ENCODE measurements around the gene TDRD15.

The TDRD15 gene

GRCh38 chr2:21163213-21163612, 39.4 kb downstream of the TDRD15 start:
- H3K27me3 Mint-ChIP-seq = no peaks in the 10 kb centered on the region
- H3K4me1 Mint-ChIP-seq = no peaks in the 10 kb centered on the region
- DNase-seq = no peak
- no peaks in the 10 kb centered on the region for H3K36me3 Mint-ChIP-seq
- peaks cover 3% of the 10 kb centered on the region for H3K9me3 Mint-ChIP-seq
- CTCF ChIA-PET = no interaction called here
- H3K4me3 Mint-ChIP-seq = no peak overlapping the region
- no peak overlapping the region for H3K27ac Mint-ChIP-seq

DNA sequence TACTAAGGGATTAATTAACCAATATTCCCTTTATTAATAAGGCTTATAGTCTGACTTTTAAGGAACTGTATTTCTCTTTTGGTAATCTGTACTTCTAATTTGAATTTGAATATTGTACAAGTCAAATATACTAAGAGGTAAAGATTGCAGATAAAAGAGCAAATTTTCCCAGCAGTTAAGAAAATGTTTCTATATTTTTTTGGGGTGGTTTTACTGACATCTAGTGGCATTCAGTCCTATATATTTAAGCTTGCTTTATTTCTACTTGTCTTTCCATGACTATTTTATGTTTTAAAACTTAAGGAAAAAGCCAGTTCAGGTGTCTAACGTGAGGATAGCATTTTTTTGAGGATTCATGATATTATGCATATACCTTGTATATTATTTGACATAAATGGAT, 41.6 kb downstream of the TDRD15 start:
- no peak for DNase-seq
- Mint-ChIP-seq H3K4me3 (no peak overlapping the region), H3K9me3 (peaks cover 3% of the 10 kb centered on the region), H3K27ac (no peak overlapping the region), H3K4me1 (no peaks in the 10 kb centered on the region), H3K27me3 (no peaks in the 10 kb centered on the region), H3K36me3 (no peaks in the 10 kb centered on the region)
- CTCF ChIA-PET = no interaction called here

- CTCF ChIA-PET = no interaction called here
- no peak overlapping the region for H3K27ac Mint-ChIP-seq
- no peaks in the 10 kb centered on the region for H3K27me3 Mint-ChIP-seq
- no peaks in the 10 kb centered on the region for H3K4me1 Mint-ChIP-seq
- H3K36me3 Mint-ChIP-seq = no peaks in the 10 kb centered on the region
- DNase-seq = no peak
- no peaks in the 10 kb centered on the region for H3K9me3 Mint-ChIP-seq
- no peak overlapping the region for H3K4me3 Mint-ChIP-seq
Observed at GRCh38 chr2:21175895-21176646, 52.3 kb downstream of the TDRD15 start.

- H3K4me3 Mint-ChIP-seq = no peak overlapping the region
- H3K36me3 Mint-ChIP-seq = no peaks in the 10 kb centered on the region
- H3K27me3 Mint-ChIP-seq = no peaks in the 10 kb centered on the region
- no peaks in the 10 kb centered on the region for H3K4me1 Mint-ChIP-seq
- CTCF ChIA-PET = no interaction called here
- H3K9me3 Mint-ChIP-seq = peaks cover 4% of the 10 kb centered on the region
- DNase-seq = no peak
- no peak overlapping the region for H3K27ac Mint-ChIP-seq
Observed at GRCh38 chr2:21181957-21182356, 58.2 kb downstream of the TDRD15 start.

DNA sequence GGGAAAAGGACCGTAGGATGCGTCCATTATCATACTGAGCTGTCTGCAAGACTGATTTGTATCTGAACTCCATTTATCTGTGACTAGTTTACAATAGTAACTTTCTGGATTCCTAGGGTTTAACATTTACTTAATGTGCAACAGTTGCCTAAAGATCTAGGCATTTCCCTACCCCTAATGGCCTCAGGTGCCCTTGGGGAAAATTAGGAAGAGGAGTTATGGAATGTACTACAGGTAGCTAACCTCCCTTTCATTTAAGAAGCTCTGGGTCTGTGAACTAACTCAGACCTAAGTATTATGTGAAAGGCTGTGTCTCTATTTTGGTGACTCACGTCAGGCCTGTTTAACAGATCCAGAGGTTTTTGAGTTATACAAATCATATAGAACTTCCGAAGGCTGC, 59.5 kb downstream of the TDRD15 start:
- DNase-seq = no peak
- CTCF ChIA-PET = no interaction called here
- Mint-ChIP-seq H3K36me3 (no peaks in the 10 kb centered on the region), H3K27me3 (no peaks in the 10 kb centered on the region), H3K9me3 (peaks cover 4% of the 10 kb centered on the region), H3K4me3 (no peak overlapping the region), H3K4me1 (no peaks in the 10 kb centered on the region), H3K27ac (no peak overlapping the region)

DNA sequence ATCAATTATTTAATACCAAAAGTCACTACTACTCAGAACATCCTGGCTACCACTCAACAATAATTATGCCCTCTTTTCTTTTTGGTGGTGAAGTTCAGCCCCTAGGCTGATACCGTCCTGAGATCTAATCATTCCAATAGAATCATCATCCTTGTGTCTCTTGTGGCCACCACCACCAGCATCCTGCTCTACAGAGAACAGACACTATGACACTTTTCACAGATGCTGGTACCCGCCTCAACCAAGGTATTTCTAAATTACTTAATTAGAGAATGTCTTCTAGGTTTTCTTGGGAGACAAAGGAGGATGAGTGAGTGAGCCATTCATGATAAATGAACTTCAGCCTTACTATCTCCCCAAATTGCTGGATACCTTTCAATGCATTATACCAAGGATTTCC, 60.0 kb downstream of the TDRD15 start:
- no peak overlapping the region for H3K27ac Mint-ChIP-seq
- H3K27me3 Mint-ChIP-seq = no peaks in the 10 kb centered on the region
- no peak for DNase-seq
- H3K9me3 Mint-ChIP-seq = peaks cover 4% of the 10 kb centered on the region
- H3K4me1 Mint-ChIP-seq = no peaks in the 10 kb centered on the region
- CTCF ChIA-PET = no interaction called here
- no peak overlapping the region for H3K4me3 Mint-ChIP-seq
- H3K36me3 Mint-ChIP-seq = no peaks in the 10 kb centered on the region

GRCh38 chr2:21191535-21191934, 67.8 kb downstream of the TDRD15 start:
- H3K9me3 Mint-ChIP-seq = peaks cover 5% of the 10 kb centered on the region
- CTCF ChIA-PET = no interaction called here
- H3K4me3 Mint-ChIP-seq = no peak overlapping the region
- H3K4me1 Mint-ChIP-seq = no peaks in the 10 kb centered on the region
- no peak overlapping the region for H3K27ac Mint-ChIP-seq
- no peaks in the 10 kb centered on the region for H3K27me3 Mint-ChIP-seq
- no peaks in the 10 kb centered on the region for H3K36me3 Mint-ChIP-seq
- no peak for DNase-seq
